CD4-positive, alpha-beta T cell (primary cell): ENCODE results near the gene FAIM. TPM values are rescaled to one million over a fixed set of nuclear protein-coding genes. Genes with fewer than 3 reads are reported as not detected.

ENCODE experiments used
- ATAC-seq: fragments of 200-7000 bp; cut with Tn5 transposase; one replicate; pipeline ENCODE4 v1.10.0; 2022; ENCODE audit warnings: mild to moderate bottlenecking; ENCODE audit not compliant: poor library complexity
- CTCF ChIA-PET: fragments of 350-600 bp; sonication (Branson Sonifier 250); formaldehyde crosslinking; loops from one replicate; lab custom pipeline; 2021; ENCODE audit warnings: antibody characterized with exemption, inconsistent platforms; lab: Charles Lee
- POLR2A ChIA-PET: fragments of 350-600 bp; sonication (Branson Sonifier 250); formaldehyde crosslinking; loops from one replicate; lab custom pipeline; 2021; ENCODE audit warnings: antibody characterized with exemption, inconsistent platforms; lab: Charles Lee
- DNase-seq, 14 experiments: peaks; one replicate each; pipeline ENCODE4 v3.0.0-alpha.2; 2013 to 2020; ENCODE audit warnings: mixed read lengths in 2 of 14
- H3K27ac ChIP-seq, 2 donors: one replicate each; pipeline versions ENCODE4 v1.5.1 to v1.7.0; 2013; ENCODE audit warnings: low read length in 2 of 2, low read depth in 1 of 2, mild to moderate bottlenecking in 1 of 2
- H3K27me3 ChIP-seq, 2 experiments: 1 replicate in 1 of 2; 2 replicates in 1 of 2; pipeline versions ENCODE4 v1.6.1 to v1.7.0; 2013; ENCODE audit warnings: low read length in 2 of 2, control low read depth in 1 of 2, mild to moderate bottlenecking in 1 of 2, moderate library complexity in 1 of 2; ENCODE audit not compliant: insufficient read depth in 2 of 2, control insufficient read depth in 1 of 2
- H3K36me3 ChIP-seq: one replicate; pipeline ENCODE4 v1.6.1; 2013; ENCODE audit warnings: low read length, control low read depth; ENCODE audit not compliant: insufficient read depth
- H3K4me1 ChIP-seq: one replicate; pipeline ENCODE4 v1.6.1; 2013; ENCODE audit warnings: low read length, control low read depth; ENCODE audit not compliant: insufficient read depth
- H3K4me3 ChIP-seq: one replicate; pipeline ENCODE4 v1.5.1; 2013; ENCODE audit warnings: mild to moderate bottlenecking, low read length, moderate library complexity
- H3K9me3 ChIP-seq, 2 experiments: 1 replicate in 1 of 2; 2 replicates in 1 of 2; pipeline versions ENCODE4 v1.6.1 to v1.7.0; 2013; ENCODE audit warnings: low read length in 2 of 2, mild to moderate bottlenecking in 2 of 2, control low read depth in 1 of 2, moderate library complexity in 1 of 2; ENCODE audit not compliant: control insufficient read depth in 1 of 2, insufficient read depth in 1 of 2
- H3K27ac Mint-ChIP-seq: one replicate; pipeline ENCODE4 v1.8.0; 2020; ENCODE audit warnings: mixed read lengths
- H3K27me3 Mint-ChIP-seq: one replicate; pipeline ENCODE4 v1.8.0; 2021; ENCODE audit warnings: mixed read lengths
- H3K36me3 Mint-ChIP-seq: one replicate; pipeline ENCODE4 v1.8.0; 2021; ENCODE audit warnings: low read depth, mixed read lengths
- H3K4me1 Mint-ChIP-seq: one replicate; pipeline ENCODE4 v1.8.0; 2021; ENCODE audit warnings: low read depth, mixed read lengths
- H3K4me3 Mint-ChIP-seq: one replicate; pipeline ENCODE4 v1.8.0; 2020; ENCODE audit warnings: mild to moderate bottlenecking, mixed read lengths
- H3K9me3 Mint-ChIP-seq: one replicate; pipeline ENCODE4 v1.8.0; 2020; ENCODE audit warnings: mixed read lengths
- CTCF ChIP-seq: fragments of 200-600 bp; IDR thresholded peaks from one replicate; pipeline ENCODE4 v1.8.0; 2022; ENCODE audit warnings: antibody characterized with exemption, mild to moderate bottlenecking
- intact Hi-C, 2 experiments: fragments of 100-400 bp; cut with DNase I in 1 of 2; cut with micrococcal nuclease in 1 of 2; formaldehyde crosslinking; loops; one replicate each; pipeline versions ENCODE4 v1.15.1 to v1.9.0; 2023 to 2025; cut with DNase I, micrococcal nuclease
- total RNA-seq, 174 experiments: library from RNA in 2 of 174; stranded (reverse) in 2 of 174; gene quantifications; one replicate each; pipeline ENCODE4 v1.2.3 and lab custom pipeline; 2021 to 2026

The FAIM gene
- total RNA-seq, 2 experiments from 2014 or later, result 1.5 to 1.6 TPM

- Mint-ChIP-seq H3K27ac (no peak overlapping the region), H3K4me1 (no peaks in the 10 kb centered on the region), H3K4me3 (no peak overlapping the region), H3K9me3 (no peaks in the 10 kb centered on the region), H3K36me3 (peaks cover 77% of the 10 kb centered on the region), H3K27me3 (no peaks in the 10 kb centered on the region)
- POLR2A ChIA-PET, result no interaction called here
- Histone ChIP-seq H3K4me3 (no peak overlapping the region), H3K27ac (no peak overlapping the region), H3K9me3 (peaks cover 0 to 10% of the 10 kb centered on the region in 2 experiments), H3K4me1 (no peaks in the 10 kb centered on the region), H3K27me3 (no peaks in the 10 kb centered on the region), H3K36me3 (peaks cover 35% of the 10 kb centered on the region)
- DNase-seq (no peak), ATAC-seq (no peak)
- no peak for TF ChIP-seq CTCF
- intact Hi-C loops, result no loop called here
- CTCF ChIA-PET, result no interaction called here
Observed at GRCh38 chr3:138681463-138682220, 73.1 kb downstream of the FAIM start.

GRCh38 chr3:138682648-138683047 lies 74.1 kb downstream of the FAIM start:
- H3K36me3 ChIP-seq, result peaks cover 30% of the 10 kb centered on the region
- Mint-ChIP-seq H3K27ac (no peak overlapping the region), H3K4me3 (no peak overlapping the region), H3K9me3 (no peaks in the 10 kb centered on the region), H3K27me3 (no peaks in the 10 kb centered on the region), H3K36me3 (peaks cover 77% of the 10 kb centered on the region), H3K4me1 (no peaks in the 10 kb centered on the region)
- no peak for ATAC-seq
- no peak overlapping the region for H3K27ac ChIP-seq
- ChIA-PET POLR2A (no interaction called here), CTCF (interaction anchor here (1.1 kb wide), 1 partner anchor 241 kb away, joined by 4 read pairs; no protein-coding TSS in a partner anchor)
- H3K9me3 ChIP-seq, result peaks cover 0 to 2% of the 10 kb centered on the region in 2 experiments
- H3K27me3 ChIP-seq, result no peaks in the 10 kb centered on the region
- no peak for TF ChIP-seq CTCF
- intact Hi-C loops, result no loop called here
- no peaks in the 10 kb centered on the region for H3K4me1 ChIP-seq
- no peak for DNase-seq
- H3K4me3 ChIP-seq, result no peak overlapping the region

Other genes with a start within 250 kb of the FAIM start
- gene ESYT3, start 174.2 kb upstream of the FAIM start, total RNA-seq, result under 1 TPM in 1 of 2 experiments, not detected in 1; 0.22 TPM
- gene CEP70, start 14.5 kb upstream of the FAIM start, total RNA-seq, result 10 to 100 TPM; 21.5 to 23.0 TPM
- 10 to 100 TPM; 23.0 to 26.4 TPM for gene PIK3CB, start 226.2 kb downstream of the FAIM start, total RNA-seq